Osteocyte (in vitro differentiated cells): ENCODE results near the gene SFXN2. TPM values are rescaled to one million over a fixed set of nuclear protein-coding genes. Genes with fewer than 3 reads are reported as not detected.

Experiments
- DNase-seq: peaks from one replicate; pipeline ENCODE4 v3.0.0; 2021; ENCODE audit warnings: mixed read lengths; ENCODE audit not compliant: unreplicated experiment; ENCODE audit errors: extremely low spot score
- H3K27ac Mint-ChIP-seq: one replicate; pipeline ENCODE4 v1.8.0; 2021; ENCODE audit warnings: mild to moderate bottlenecking, mixed read lengths; ENCODE audit not compliant: unreplicated experiment
- H3K27me3 Mint-ChIP-seq: one replicate; pipeline ENCODE4 v1.8.0; 2021; ENCODE audit warnings: mixed read lengths; ENCODE audit not compliant: unreplicated experiment
- H3K36me3 Mint-ChIP-seq: one replicate; pipeline ENCODE4 v1.8.0; 2021; ENCODE audit warnings: mixed read lengths; ENCODE audit not compliant: unreplicated experiment
- H3K4me1 Mint-ChIP-seq: one replicate; pipeline ENCODE4 v1.8.0; 2021; ENCODE audit warnings: mixed read lengths; ENCODE audit not compliant: unreplicated experiment
- H3K4me3 Mint-ChIP-seq: one replicate; pipeline ENCODE4 v1.8.0; 2021; ENCODE audit warnings: mild to moderate bottlenecking, moderate library complexity, mixed read lengths; ENCODE audit not compliant: unreplicated experiment
- H3K9me3 Mint-ChIP-seq: one replicate; pipeline ENCODE4 v1.8.0; 2021; ENCODE audit warnings: mixed read lengths; ENCODE audit not compliant: unreplicated experiment
- total RNA-seq: library from RNA; stranded (reverse); gene quantifications from 2 replicates; pipeline ENCODE4 v1.2.1, GENCODE V29; 2021
- TF ChIP-seq, protein P1 (sequence below): fragments of 200-600 bp; sonication (generic); IDR thresholded peaks from 2 replicates; pipeline ENCODE4 v1.5.0; 2021; ENCODE audit warnings: antibody characterized with exemption, mild to moderate bottlenecking, moderate library complexity

The SFXN2 gene
- total RNA-seq, 1 donor from 2014 or later = 6.9 TPM

DNA sequence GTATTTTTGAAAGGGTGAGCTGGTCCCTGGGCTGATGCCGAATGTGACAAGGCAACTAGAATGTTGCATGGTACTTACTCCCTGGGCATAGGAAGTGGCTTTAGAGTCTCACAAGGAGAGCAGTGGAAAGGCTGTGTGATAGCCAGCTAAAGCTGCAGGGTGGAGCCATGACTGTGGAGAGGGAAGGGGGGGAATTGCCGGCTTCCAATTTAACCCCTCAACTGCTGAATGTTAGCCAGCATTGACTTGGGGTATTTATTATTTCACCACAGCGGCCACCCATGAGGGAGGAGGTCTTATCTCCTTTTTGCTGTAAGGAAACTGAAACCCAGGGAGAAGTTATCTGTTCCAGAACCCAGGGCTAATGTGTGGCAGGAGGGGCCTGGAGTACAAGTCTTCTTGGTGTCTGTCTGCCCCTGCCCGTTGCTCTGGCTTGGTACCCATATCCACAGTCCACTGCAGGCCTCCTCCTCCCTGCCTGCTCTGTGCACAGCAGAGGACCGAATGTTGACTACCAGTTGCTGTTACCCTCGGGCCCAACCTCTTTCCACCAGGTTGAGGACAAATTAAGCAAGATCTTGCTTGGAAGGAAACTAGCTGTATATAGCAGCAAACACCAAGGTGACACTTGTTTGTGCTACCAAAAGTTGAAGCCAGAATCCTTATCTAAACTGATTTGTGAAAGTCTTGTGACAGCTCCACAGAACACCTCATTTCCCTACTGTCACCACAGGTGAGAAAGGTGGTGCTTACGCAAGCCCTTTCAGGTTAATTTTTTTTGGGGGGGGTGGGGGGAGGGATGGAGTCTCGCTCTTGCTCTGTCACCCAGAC is 66.9 kb downstream of the SFXN2 start:
- Mint-ChIP-seq H3K27me3 (no peaks in the 10 kb centered on the region), H3K4me3 (peak overlapping the region; percentile 35), H3K9me3 (no peaks in the 10 kb centered on the region), H3K27ac (peak overlapping the region; percentile 71), H3K36me3 (peaks cover 6% of the 10 kb centered on the region), H3K4me1 (peaks cover 84% of the 10 kb centered on the region)
- DNase-seq = no peak
- TF ChIP-seq, protein P1, sequence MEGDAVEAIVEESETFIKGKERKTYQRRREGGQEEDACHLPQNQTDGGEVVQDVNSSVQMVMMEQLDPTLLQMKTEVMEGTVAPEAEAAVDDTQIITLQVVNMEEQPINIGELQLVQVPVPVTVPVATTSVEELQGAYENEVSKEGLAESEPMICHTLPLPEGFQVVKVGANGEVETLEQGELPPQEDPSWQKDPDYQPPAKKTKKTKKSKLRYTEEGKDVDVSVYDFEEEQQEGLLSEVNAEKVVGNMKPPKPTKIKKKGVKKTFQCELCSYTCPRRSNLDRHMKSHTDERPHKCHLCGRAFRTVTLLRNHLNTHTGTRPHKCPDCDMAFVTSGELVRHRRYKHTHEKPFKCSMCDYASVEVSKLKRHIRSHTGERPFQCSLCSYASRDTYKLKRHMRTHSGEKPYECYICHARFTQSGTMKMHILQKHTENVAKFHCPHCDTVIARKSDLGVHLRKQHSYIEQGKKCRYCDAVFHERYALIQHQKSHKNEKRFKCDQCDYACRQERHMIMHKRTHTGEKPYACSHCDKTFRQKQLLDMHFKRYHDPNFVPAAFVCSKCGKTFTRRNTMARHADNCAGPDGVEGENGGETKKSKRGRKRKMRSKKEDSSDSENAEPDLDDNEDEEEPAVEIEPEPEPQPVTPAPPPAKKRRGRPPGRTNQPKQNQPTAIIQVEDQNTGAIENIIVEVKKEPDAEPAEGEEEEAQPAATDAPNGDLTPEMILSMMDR = no peak

DNA sequence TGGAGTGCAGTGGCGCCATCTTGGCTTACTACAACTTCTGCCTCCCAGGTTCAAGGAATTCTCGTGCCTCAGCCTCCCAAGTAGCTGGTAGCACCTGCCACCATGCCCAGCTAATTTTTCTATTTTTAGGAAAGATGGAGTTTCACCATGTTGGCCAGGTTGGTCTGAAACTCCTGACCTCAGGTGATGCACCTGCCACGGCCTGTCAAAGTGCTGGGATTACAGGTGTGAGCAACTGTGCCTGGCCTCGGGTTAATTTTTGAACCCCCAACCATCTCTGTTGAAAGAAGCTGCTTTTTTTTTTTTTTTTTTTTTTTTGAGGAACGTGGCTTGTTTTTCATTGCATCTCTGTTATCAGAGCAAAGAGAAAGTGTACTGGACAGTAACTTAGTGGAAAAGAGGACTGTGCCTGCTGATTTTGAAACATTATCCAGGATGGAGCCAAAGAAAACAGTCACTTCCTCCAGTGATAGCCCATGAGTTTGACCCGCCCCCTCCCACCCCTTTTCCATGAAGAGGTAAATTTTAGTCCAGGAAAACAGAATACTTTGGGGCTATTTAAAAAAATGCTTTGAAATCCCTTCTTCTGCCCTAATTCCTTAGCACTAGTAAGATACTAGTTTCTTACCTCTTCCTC is 67.6 kb downstream of the SFXN2 start:
- Mint-ChIP-seq H3K27me3 (no peaks in the 10 kb centered on the region), H3K4me1 (peaks cover 80% of the 10 kb centered on the region), H3K4me3 (peak overlapping the region; percentile 44), H3K27ac (peak overlapping the region; percentile 96), H3K9me3 (no peaks in the 10 kb centered on the region), H3K36me3 (peaks cover 6% of the 10 kb centered on the region)
- TF ChIP-seq, protein P1 = no peak
- DNase-seq = no peak

DNA sequence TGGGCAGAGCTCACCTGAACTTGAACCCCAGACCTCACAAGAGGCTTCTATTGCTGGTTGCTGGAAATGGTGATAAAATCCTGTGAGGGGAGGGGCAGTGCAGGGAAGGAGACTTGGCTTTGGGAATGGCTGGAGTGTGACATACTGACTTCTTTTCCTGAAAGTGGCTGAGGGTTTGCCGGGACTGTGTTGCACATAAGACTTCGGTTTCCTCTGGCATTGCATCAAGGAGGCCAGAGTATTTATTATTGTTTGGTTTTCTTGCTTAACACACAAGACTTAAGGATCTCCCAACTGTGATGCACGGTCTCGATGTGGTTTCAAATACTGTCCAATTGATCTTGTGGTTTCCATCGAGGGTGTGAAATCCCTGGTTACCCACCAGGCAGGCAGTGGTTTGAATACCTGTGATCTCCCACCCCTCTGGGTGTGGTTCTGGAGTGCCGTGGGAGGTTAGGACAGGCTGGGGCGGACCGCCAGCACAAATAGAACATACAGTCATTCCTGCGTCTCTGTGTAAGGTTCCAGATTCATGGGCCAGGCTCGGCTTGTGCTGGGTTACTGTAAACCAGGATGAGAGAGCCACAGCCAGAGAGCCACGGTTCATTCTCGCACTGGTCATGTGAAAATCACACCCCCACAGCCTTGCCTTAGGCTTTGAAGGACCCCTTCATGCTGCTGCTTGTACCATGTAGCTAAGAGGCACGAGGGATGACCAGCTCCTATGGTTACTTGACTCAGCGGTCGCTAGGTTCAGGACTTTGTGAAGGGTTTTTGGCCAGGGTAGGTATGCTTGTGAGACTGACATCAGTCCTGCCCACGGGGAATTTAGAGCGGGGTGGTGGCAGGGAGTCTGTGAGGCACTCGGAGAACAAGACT is 68.5 kb downstream of the SFXN2 start:
- Mint-ChIP-seq H3K27ac (peak overlapping the region; percentile 96), H3K9me3 (no peaks in the 10 kb centered on the region), H3K4me3 (peak overlapping the region; percentile 16), H3K27me3 (no peaks in the 10 kb centered on the region), H3K36me3 (peaks cover 6% of the 10 kb centered on the region), H3K4me1 (peaks cover 72% of the 10 kb centered on the region)
- no peak for DNase-seq
- TF ChIP-seq, protein P1 = no peak

DNA sequence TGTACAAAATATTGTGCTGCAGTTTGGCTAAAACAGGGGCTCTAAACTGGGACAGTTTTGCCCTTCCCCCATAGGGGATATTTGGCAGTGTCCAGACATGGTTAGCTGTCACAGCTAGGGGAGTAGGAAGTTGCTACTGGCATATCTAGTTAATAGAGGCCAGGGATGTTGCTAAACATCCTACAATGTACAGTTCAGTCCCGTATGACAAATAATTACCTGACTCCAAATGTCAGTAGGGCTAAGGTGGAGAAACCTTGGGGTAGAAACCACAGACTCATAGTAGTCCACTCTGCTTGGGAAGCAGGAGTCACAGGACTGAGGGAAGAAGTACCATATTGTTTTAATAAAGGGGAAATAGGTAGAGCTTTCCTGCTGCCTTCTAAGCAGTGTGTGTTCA is 69.1 kb downstream of the SFXN2 start:
- Mint-ChIP-seq H3K4me3 (no peak overlapping the region), H3K27ac (peak overlapping the region; percentile 96)

More for the DNA sequence above, 69.1 kb downstream of the SFXN2 start:
- Mint-ChIP-seq H3K9me3 (no peaks in the 10 kb centered on the region), H3K4me1 (peaks cover 72% of the 10 kb centered on the region), H3K27me3 (no peaks in the 10 kb centered on the region), H3K36me3 (peaks cover 6% of the 10 kb centered on the region)
- no peak for DNase-seq
- TF ChIP-seq, protein P1 = no peak
